GM19023 (cell line): ENCODE results near the gene CHRDL2.

ENCODE experiments used
- ATAC-seq: cut with Tn5 transposase; IDR thresholded peaks from one replicate; pipeline ENCODE4 v1.9.1; 2021; ENCODE audit warnings: mild to moderate bottlenecking, moderate library complexity; ENCODE audit not compliant: unreplicated experiment

The CHRDL2 gene

DNA sequence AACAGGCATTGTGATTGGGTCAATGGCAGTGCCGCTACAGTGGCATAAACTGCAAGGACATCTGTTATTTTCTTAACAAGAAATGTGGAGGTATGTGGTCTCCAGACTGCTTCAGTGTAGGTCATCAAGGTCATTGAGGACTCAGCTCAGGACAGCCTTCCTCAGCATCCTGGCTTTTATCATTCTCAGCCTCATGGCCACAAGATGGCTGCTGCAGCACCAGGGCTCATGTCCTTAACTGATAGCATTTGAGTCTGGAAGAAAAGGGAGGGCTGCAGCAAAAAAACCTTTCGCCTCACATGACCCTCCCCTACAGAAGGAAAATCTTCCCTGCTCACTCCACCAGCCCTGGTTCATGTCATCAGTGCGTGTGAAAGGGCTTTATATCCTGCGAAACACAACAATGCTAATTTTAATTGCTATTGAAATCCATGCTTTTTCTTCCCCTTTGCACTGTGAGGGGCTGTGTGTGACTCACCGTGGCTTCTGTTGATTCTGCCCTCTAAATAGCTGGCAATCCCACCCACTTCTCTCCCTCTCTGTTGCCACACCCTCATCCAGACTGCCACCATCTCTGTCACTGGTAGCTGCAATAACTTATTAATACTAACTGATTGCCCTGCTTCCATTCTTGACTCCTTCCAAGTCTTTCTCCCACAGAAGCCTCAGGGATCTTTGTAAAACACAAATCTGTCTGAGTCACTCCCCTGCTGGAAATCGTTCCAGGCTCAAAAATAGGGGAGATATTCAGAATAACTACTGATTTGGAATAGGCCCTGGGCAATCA, 43.8 kb downstream of the CHRDL2 start:
- no peak for ATAC-seq

DNA sequence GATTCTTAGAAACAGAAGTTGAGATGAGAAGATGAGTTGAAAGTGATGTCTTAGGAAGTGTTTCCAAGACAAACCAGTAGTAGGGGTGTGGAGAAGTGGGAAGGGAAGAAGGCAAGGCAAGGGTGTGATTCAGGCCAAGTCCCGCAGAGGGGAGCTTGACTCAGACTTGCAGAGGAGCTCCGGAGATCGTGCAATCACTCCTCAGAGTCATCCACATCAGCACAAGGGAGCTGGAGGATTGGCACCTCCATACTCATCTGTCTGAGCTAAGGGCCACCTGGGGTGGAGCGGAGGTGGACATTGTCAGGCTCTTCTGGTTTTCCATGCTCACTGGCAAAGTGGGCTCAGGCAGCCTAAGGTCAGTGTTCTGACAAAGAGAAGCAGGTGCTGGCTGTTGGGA, 44.4 kb downstream of the CHRDL2 start:
- ATAC-seq, result no peak

DNA sequence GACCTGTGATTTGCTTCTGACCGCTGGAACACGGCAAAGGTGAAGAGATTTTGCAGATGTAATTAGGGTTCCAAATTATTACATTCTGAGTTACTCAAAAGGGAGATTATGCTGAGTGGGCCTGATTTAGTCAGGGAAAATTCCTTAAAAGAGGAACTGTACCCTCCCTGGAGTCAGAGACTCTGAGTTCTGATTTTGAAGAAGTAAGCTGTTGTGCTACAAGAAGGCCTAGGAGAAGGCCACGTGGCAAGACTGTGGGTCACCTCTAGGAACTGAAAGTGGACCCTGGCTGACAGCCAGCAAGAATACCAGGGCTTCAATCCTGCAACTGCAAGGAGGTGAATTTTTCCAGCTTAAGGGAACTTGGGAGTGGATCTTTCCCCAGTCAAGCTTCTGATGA, 45.3 kb downstream of the CHRDL2 start:
- no peak for ATAC-seq

GRCh38 chr11:74685338-74685737, 45.9 kb downstream of the CHRDL2 start:
- no peak for ATAC-seq

DNA sequence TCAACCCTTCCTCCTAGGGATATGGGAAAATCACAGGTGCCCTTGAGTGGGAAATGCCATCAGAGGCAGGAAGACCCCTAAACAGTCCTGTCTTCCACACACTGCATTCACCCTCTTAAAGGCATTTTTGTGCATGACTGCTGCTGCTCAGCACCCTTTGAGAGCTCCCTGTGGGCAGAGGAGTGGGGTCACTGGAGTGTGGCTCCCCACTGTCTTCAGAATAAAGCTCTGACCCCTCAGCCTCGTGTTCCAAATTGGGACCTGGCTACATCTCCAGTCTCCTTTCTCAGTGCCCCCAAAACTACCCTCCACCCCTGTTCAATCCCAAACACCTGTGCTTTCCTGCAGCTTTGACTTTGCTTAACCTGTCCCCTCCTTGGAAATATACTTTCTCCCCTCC, 46.6 kb downstream of the CHRDL2 start:
- ATAC-seq, result no peak

- no peak for ATAC-seq
Measured at GRCh38 chr11:74683941-74684481, 47.2 kb downstream of the CHRDL2 start.

- ATAC-seq, result no peak
Measured at GRCh38 chr11:74683279-74683871, 47.9 kb downstream of the CHRDL2 start.

DNA sequence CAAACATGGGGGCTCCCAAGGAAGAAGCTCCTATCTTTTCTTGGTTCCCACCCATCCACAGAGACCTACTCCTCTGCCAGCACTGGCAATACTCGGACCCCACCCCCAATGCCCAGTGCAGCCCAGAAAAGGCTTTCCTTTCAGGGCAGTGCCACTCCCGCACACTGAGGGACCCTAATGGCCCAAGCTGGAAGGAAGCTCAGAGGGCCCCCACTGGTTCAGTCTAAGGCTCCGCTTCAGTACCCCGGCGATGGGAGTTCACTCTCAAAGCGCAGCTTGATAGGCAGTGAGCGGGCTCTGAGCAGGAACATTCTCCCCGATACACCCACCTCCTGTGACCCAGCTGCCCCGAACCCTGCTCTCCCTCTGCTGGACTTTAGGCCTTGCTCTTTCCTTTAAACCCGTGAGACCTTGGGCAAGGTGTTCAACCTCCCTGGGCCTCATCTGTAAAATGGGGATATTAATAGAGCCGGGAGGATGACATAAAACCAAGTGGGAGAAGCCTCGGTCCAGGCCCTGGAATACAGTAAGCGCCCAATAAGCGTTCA, 48.4 kb downstream of the CHRDL2 start:
- no peak for ATAC-seq

DNA sequence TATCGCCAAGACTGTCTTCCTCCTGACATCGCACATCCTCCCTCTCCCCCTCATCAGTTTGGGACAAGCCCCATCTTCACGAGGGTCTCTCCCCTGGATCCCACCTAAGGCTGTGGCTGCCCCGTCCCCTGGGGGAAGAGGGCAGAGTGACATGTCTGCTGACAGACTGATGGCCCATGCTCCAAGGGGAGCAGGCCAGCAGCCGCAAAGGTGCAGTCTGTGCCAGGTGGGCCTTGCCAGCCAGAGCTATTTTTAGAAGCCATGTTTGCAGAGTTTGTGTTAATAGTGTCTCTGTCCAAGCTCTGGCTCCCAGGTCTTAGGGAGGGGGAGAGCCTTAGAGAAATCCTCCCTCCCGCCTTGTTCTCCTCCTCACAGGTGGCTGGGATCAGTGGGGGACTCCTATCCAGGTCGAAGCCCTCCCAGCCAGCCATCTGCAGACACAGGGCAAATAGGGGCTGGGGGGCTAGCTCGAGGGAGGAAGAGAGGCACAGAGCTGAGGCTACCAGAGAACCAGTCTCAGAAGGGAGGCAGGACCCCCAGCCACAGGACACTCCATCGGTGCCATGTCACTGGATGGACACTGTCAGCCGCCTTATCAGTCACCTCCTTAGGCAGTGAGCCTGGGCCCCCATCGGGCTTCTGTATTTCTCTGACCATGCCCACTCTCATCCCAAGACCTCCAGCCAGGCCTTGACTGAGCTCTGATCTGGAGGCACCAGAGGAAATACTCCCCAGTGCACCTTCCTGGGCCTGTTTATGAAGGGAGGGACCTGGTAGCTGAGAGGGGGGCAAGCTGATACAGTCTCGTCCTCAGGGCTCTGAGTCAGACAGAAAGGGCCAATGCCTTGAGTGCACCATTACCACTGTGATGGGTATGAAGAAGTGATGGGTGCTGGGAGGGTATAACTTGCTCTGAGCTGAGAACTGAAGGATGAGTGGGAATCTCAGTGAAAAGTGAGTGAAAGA, 49.3 kb downstream of the CHRDL2 start:
- no peak for ATAC-seq

GRCh38 chr11:74680703-74681531, 50.3 kb downstream of the CHRDL2 start:
- ATAC-seq, result no peak

DNA sequence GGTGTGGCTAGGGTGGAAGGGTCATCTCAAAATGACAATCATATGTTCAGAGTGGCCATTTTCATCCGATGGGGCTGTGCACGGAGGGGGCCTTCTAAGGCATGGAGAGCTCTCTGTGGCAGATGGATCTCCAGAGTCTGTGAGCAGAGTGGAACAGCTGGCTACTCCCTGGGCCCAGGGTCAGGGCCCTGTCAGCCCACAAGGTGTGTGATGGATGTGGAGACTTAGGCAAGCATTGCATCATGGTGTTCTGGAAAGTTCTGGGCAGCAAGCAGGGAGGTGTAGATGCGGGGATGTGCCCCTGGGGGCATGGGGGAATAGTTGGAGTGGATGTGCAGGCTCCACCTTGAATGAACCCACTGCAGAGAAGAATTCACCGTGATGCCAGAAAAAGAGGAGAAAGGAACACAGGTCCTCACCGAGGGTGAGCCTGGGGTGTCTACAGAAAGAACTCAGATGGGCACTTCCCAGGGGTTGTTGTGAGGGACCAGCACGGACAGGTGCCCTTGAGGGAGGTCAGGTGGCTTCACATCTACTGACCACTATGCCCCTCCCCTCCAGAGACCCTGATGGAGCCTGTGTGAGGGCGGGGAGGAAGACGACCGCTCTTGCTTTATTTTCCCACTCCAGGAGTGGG, 51.1 kb downstream of the CHRDL2 start:
- ATAC-seq, result no peak

DNA sequence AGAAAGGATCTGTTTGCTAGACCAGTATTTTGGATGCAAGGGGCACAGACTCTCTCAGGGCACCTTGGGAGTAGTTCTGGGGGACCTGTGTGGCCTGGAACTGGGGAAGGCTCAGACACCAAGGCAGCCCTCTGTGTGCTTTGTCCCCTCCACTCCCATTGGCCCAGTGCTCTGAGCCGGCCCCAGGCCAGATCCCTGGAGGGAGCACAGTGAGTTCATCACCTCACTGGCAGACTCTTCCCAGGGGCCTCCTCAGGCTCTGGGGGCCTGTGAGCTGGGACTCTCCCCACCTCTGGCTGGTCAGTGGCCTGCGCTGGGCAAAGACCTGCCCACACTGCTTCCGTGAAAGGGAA, 51.7 kb downstream of the CHRDL2 start:
- ATAC-seq, result no peak

- no peak for ATAC-seq
Measured at GRCh38 chr11:74678591-74679512, 52.4 kb downstream of the CHRDL2 start.

DNA sequence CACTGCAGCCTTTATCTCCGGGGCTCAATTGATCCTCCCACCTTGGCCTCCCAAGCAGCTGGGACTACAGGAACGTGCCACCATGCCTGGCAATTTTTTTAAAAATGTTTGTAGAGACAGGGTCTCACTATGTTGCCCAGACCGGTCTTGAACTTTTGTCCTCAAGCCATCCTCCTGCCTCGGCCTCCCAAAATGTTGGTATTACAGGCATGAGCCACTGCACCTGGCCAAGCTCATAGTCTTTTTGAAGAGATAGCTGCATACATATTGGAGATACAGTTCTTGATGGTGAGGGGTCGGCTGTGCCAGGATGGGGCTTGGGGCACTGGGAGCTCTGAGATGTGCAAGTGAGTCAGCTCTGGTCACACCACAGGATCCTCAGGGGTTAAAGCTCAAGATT, 53.2 kb downstream of the CHRDL2 start:
- no peak for ATAC-seq

- ATAC-seq, result no peak
Measured at GRCh38 chr11:74677131-74677530, 54.1 kb downstream of the CHRDL2 start.

DNA sequence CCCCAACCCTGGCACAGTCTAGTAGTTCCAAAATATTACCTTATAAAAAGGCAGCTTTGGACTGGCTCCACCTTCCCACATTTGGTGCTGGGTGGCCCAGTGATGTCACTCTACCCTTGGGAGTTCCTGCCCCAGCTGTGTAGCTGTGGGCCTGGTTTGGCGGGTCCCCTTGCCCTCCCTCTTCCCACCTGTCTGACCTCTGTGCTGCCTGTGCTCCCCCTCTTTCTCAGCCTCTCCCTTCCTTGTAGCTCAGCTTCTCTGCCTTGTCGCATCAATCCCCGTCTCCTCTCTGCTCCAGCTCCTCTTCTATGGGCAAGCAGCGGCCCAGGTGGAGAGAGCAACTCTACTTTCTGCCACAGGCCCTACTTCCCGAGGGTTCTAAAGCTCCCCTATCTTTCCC, 54.6 kb downstream of the CHRDL2 start:
- no peak for ATAC-seq

GRCh38 chr11:74675761-74676160, 55.5 kb downstream of the CHRDL2 start:
- ATAC-seq, result no peak

DNA sequence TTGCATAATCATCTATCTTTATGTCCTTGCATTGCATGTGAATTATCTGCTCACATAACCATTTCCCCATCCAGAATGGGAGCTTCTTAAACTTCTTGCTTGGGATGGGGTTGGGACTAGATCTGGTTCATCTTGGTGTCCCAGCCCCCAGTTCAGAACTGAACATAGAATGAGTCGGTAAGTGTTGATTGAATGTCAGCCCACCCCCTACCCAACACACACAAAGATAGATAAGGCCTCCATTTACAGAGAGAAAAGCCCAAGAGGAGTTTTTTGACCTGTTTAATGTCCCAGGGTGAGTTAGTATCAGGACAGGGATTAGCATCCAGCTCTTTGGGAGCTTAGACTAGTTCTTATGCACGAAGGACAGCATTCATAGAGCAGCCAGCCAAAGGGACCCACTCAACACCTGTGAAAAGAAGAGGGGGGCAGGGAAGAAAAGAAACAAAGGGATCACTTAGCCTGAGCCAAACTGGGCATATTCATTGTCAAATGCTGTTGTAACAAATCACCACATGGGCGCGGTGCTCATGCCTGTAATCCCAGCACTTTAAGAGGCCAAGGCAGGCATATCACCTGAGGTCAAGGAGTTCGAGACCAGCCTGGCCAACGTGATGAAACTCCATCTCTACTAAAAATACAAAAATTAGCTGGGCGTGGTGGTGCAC, 57.4 kb downstream of the CHRDL2 start:
- ATAC-seq, result no peak
